K562 (cell line): Measurements from ENCODE around the gene CUTA. TPM values are rescaled to one million over a fixed set of nuclear protein-coding genes. Genes with fewer than 3 reads are reported as not detected.

Experiments used
- ATF7 ChIP-seq: fragments of 450-650 bp; IDR thresholded peaks from 2 replicates; pipeline ENCODE4 v1.7.1; 2014; ENCODE audit warnings: mild to moderate bottlenecking, moderate library complexity
- CBX1 ChIP-seq: sonication (generic); IDR thresholded peaks from 2 replicates; pipeline ENCODE4 v1.6.1; 2016; ENCODE audit warnings: antibody characterized with exemption, low read depth, mild to moderate bottlenecking
- CC2D1A ChIP-seq: fragments of 450-650 bp; IDR thresholded peaks from 2 replicates; pipeline ENCODE4 v1.6.1; 2017; ENCODE audit warnings: mild to moderate bottlenecking
- HNRNPLL ChIP-seq: fragments of 200-400 bp; formaldehyde crosslinking; IDR thresholded peaks from 2 replicates; pipeline ENCODE4 v1.6.1; 2017; ENCODE audit warnings: low read length, low read depth, mild to moderate bottlenecking; ENCODE audit not compliant: poor library complexity, severe bottlenecking
- KDM1A ChIP-seq, 2 experiments: fragments of 450-650 bp; IDR thresholded peaks; 2 replicates each; pipeline ENCODE4 v1.6.1; 2016; ENCODE audit warnings: mild to moderate bottlenecking in 2 of 2
- KLF10 ChIP-seq: fragments of 250-450 bp; sonication (Bioruptor Pico); IDR thresholded peaks from 2 replicates; pipeline ENCODE4 v1.6.1; 2021; ENCODE audit warnings: matching md5 sums
- MTA3 ChIP-seq: fragments of 450-650 bp; formaldehyde crosslinking; IDR thresholded peaks from 2 replicates; pipeline ENCODE4 v1.6.1; 2017; ENCODE audit warnings: mild to moderate bottlenecking, borderline replicate concordance
- POLR2AphosphoS2 ChIP-seq: IDR thresholded peaks from 2 replicates; pipeline ENCODE4 v1.6.1; 2012; ENCODE audit warnings: low read length, improper control_type of control experiment
- PRPF4 ChIP-seq: fragments of 200-400 bp; formaldehyde crosslinking; IDR thresholded peaks from one replicate; pipeline ENCODE4 v1.6.1; 2017; ENCODE audit warnings: low read length, low read depth, mild to moderate bottlenecking; ENCODE audit not compliant: insufficient read depth, poor library complexity, severe bottlenecking
- SMARCA5 ChIP-seq: fragments of 450-650 bp; IDR thresholded peaks from 2 replicates; pipeline ENCODE4 v1.6.1; 2016
- TCF3 ChIP-seq: sonication (generic); formaldehyde crosslinking; IDR thresholded peaks from 2 replicates; pipeline ENCODE4 v1.4.0; 2020; ENCODE audit warnings: mild to moderate bottlenecking, missing genetic modification reagents
- TEAD1 ChIP-seq, 2 experiments: fragments of 450-650 bp in 1 of 2; sonication (generic) in 1 of 2; formaldehyde crosslinking; IDR thresholded peaks; 2 replicates each; pipeline versions ENCODE4 v1.4.0 to v1.8.0; 2020 to 2022; ENCODE audit warnings: mild to moderate bottlenecking in 2 of 2, missing genetic modification reagents in 1 of 2
- U2AF1 ChIP-seq: fragments of 200-400 bp; formaldehyde crosslinking; optimal IDR thresholded peaks from 2 replicates; pipeline ENCODE3; 2017; ENCODE audit warnings: mild to moderate bottlenecking, low read depth, low read length, moderate library complexity
- XRCC5 ChIP-seq: fragments of 200-400 bp; formaldehyde crosslinking; IDR thresholded peaks from 2 replicates; pipeline ENCODE4 v1.6.1; 2017; ENCODE audit warnings: low read depth, mild to moderate bottlenecking, low read length
- ZNF121 ChIP-seq: sonication (generic); formaldehyde crosslinking; conservative IDR thresholded peaks from 2 replicates; pipeline ENCODE4 v1.8.0; 2022; ENCODE audit warnings: missing genetic modification reagents
- ZNF175 ChIP-seq: fragments of 200-800 bp; sonication (Bioruptor generic); IDR thresholded peaks from 2 replicates; pipeline ENCODE4 v1.6.1; 2016; ENCODE audit warnings: low read depth, mild to moderate bottlenecking, missing genetic modification characterization, missing compliant biosample characterization
- polyA plus RNA-seq, 8 experiments: library from polyadenylated mRNA; depleted of rRNA in 4 of 8; stranded (reverse) in 5 of 8; unstranded in 3 of 8; fragments of >200 nt; fragmentation: Nextera tagmentation in 2 of 8; fragmentation: Illumina TruSeq in 1 of 8; extraction: Ambion mirVana in 2 of 8; extraction: Trizol in 1 of 8; gene quantifications; 2 replicates each; pipeline versions ENCODE4 v1.2.1 to v1.2.3, GENCODE V29; 2011 to 2014; ENCODE audit warnings: inconsistent platforms in 1 of 8, missing spikeins in 1 of 8
- total RNA-seq, 7 experiments: library from RNA; depleted of rRNA in 6 of 7; stranded (reverse); fragments of >200 nt in 6 of 7; fragmentation: Illumina TruSeq in 2 of 7; extraction: Trizol in 2 of 7; gene quantifications; 2 replicates each; pipeline versions ENCODE4 v1.2.1 to v1.2.3, GENCODE V29; 2011 to 2021; ENCODE audit warnings: low replicate concordance in 1 of 7
- TF ChIP-seq, protein P1 (sequence below): sonication (generic); formaldehyde crosslinking; IDR thresholded peaks from 2 replicates; pipeline ENCODE4 v1.8.1; 2023; ENCODE audit warnings: mild to moderate bottlenecking, missing genetic modification reagents
- TF ChIP-seq, protein P2 (sequence below): fragments of 450-650 bp; conservative IDR thresholded peaks from 2 replicates; pipeline ENCODE4 v1.6.1; 2016; ENCODE audit warnings: missing genetic modification characterization, low read depth, mild to moderate bottlenecking, control low read depth, missing compliant biosample characterization
- TF ChIP-seq, protein P3 (sequence below): fragments of 250-450 bp; sonication (Bioruptor Pico); IDR thresholded peaks from 2 replicates; pipeline ENCODE4 v1.8.0; 2022; ENCODE audit warnings: inconsistent platforms, mild to moderate bottlenecking, moderate library complexity, borderline replicate concordance
- TF ChIP-seq, protein P4 (sequence below), 2 experiments: fragments of 150-350 bp in 1 of 2; IDR thresholded peaks; 2 replicates each; pipeline ENCODE4 v1.6.1; 2012 to 2016; ENCODE audit warnings: low read depth in 2 of 2, low read length in 2 of 2, mild to moderate bottlenecking in 1 of 2, moderate library complexity in 1 of 2

Gene CUTA
- total and polyA plus RNA-seq, 9 of the 15 experiments (the other 6 are each of a cell fraction or from before 2014, with no cell fraction given), result 166 to 682 (median 310) TPM

DNA sequence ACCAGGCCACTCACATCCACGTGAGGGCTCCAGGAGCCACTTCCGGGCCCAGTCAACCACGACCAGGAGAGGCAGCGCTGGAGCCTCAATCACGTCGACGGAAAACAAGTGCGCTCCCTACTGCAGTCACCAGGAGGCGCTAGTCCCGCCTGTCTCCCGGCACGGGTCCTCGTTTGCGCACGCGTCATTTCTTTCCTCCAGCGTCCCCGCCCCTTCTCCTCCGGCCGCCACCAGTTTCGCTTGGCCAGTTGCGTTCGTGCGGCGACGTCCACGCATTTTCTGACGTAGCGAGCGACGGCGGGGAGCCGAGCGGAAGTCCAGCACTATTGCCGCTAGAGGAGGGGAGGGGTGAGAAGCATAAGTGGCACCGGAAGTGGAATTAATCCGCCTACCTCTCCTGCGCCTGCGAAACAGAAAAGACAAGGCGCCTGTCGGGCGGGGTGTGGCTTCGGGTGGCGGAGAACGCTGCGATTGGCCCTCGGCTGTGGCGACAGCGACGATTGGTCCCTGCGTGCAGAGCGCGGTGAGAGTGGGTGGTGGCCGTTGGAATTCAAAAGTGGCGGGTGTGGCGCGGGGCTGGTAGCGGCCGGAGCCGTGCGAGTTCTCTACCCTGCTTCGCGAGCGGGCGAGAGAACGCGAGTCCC lies 26.5 kb downstream of the CUTA start, which contains the start of gene KIFC1 (continued):
- TF ChIP-seq PRPF4 (peak; percentile 25), ATF7 (peak; percentile 96), KLF10 (CRISPR knock-in tag) (no peak), XRCC5 (peak; percentile 77; the same call in 1 of the 2 replicates), ZNF121 (CRISPR knock-in tag) (no peak), U2AF1 (no peak), CC2D1A (peak; percentile 84), KDM1A (IDR thresholded peaks at IDR 0.05) (no peak), HNRNPLL (peak; percentile 99), SMARCA5 (no peak), POLR2AphosphoS2 (no peak), CBX1 (0 out of 2 replicates have a peak, but pooled peaks have one; percentile 9), MTA3 (peak; percentile 84; the same call in 1 of the 2 replicates), TEAD1 (CRISPR knock-in tag; IDR thresholded peaks at IDR 0.05) (peak; percentile 7 to 90; a peak in 2 of 4 replicates), TCF3 (peak; percentile 41), ZNF175 (CRISPR knock-in tag) (no peak)
- TF ChIP-seq, protein P1, sequence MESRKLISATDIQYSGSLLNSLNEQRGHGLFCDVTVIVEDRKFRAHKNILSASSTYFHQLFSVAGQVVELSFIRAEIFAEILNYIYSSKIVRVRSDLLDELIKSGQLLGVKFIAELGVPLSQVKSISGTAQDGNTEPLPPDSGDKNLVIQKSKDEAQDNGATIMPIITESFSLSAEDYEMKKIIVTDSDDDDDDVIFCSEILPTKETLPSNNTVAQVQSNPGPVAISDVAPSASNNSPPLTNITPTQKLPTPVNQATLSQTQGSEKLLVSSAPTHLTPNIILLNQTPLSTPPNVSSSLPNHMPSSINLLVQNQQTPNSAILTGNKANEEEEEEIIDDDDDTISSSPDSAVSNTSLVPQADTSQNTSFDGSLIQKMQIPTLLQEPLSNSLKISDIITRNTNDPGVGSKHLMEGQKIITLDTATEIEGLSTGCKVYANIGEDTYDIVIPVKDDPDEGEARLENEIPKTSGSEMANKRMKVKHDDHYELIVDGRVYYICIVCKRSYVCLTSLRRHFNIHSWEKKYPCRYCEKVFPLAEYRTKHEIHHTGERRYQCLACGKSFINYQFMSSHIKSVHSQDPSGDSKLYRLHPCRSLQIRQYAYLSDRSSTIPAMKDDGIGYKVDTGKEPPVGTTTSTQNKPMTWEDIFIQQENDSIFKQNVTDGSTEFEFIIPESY (CRISPR knock-in tag), result peak; percentile 88
- TF ChIP-seq, protein P2, sequence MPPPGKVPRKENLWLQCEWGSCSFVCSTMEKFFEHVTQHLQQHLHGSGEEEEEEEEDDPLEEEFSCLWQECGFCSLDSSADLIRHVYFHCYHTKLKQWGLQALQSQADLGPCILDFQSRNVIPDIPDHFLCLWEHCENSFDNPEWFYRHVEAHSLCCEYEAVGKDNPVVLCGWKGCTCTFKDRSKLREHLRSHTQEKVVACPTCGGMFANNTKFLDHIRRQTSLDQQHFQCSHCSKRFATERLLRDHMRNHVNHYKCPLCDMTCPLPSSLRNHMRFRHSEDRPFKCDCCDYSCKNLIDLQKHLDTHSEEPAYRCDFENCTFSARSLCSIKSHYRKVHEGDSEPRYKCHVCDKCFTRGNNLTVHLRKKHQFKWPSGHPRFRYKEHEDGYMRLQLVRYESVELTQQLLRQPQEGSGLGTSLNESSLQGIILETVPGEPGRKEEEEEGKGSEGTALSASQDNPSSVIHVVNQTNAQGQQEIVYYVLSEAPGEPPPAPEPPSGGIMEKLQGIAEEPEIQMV (tag), result no peak
- TF ChIP-seq, protein P3, sequence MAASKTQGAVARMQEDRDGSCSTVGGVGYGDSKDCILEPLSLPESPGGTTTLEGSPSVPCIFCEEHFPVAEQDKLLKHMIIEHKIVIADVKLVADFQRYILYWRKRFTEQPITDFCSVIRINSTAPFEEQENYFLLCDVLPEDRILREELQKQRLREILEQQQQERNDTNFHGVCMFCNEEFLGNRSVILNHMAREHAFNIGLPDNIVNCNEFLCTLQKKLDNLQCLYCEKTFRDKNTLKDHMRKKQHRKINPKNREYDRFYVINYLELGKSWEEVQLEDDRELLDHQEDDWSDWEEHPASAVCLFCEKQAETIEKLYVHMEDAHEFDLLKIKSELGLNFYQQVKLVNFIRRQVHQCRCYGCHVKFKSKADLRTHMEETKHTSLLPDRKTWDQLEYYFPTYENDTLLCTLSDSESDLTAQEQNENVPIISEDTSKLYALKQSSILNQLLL (CRISPR knock-in tag), result no peak
- TF ChIP-seq, protein P4, sequence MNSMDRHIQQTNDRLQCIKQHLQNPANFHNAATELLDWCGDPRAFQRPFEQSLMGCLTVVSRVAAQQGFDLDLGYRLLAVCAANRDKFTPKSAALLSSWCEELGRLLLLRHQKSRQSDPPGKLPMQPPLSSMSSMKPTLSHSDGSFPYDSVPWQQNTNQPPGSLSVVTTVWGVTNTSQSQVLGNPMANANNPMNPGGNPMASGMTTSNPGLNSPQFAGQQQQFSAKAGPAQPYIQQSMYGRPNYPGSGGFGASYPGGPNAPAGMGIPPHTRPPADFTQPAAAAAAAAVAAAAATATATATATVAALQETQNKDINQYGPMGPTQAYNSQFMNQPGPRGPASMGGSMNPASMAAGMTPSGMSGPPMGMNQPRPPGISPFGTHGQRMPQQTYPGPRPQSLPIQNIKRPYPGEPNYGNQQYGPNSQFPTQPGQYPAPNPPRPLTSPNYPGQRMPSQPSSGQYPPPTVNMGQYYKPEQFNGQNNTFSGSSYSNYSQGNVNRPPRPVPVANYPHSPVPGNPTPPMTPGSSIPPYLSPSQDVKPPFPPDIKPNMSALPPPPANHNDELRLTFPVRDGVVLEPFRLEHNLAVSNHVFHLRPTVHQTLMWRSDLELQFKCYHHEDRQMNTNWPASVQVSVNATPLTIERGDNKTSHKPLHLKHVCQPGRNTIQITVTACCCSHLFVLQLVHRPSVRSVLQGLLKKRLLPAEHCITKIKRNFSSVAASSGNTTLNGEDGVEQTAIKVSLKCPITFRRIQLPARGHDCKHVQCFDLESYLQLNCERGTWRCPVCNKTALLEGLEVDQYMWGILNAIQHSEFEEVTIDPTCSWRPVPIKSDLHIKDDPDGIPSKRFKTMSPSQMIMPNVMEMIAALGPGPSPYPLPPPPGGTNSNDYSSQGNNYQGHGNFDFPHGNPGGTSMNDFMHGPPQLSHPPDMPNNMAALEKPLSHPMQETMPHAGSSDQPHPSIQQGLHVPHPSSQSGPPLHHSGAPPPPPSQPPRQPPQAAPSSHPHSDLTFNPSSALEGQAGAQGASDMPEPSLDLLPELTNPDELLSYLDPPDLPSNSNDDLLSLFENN (IDR thresholded peaks at IDR 0.05; ENCODE audit: low read depth in 2 of 2, low read length in 2 of 2), result peak in 1 of 2 experiments; percentile 59; a peak in 1 of 4 replicates
